ENCODE measurements around the gene NEGR1.

Gene NEGR1

GRCh38 chr1:71510725-71511124, 771.6 kb downstream of the NEGR1 start:
- TF ChIP-seq, protein P1, sequence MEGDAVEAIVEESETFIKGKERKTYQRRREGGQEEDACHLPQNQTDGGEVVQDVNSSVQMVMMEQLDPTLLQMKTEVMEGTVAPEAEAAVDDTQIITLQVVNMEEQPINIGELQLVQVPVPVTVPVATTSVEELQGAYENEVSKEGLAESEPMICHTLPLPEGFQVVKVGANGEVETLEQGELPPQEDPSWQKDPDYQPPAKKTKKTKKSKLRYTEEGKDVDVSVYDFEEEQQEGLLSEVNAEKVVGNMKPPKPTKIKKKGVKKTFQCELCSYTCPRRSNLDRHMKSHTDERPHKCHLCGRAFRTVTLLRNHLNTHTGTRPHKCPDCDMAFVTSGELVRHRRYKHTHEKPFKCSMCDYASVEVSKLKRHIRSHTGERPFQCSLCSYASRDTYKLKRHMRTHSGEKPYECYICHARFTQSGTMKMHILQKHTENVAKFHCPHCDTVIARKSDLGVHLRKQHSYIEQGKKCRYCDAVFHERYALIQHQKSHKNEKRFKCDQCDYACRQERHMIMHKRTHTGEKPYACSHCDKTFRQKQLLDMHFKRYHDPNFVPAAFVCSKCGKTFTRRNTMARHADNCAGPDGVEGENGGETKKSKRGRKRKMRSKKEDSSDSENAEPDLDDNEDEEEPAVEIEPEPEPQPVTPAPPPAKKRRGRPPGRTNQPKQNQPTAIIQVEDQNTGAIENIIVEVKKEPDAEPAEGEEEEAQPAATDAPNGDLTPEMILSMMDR (IDR thresholded peaks at IDR 0.05; ENCODE audit: low read depth, low read length), result no peak
- TF ChIP-seq EZH2phosphoT487 (IDR thresholded peaks at IDR 0.05; ENCODE audit: low read depth), result no peak
- H3K4me2 ChIP-seq (ENCODE audit: low read length), result no peak overlapping the region
- no peaks in the 10 kb centered on the region for H3K4me1 ChIP-seq (ENCODE audit: low read length)
- no peaks in the 10 kb centered on the region for H3K27me3 ChIP-seq (ENCODE audit: low read depth, low read length)
- H3K36me3 ChIP-seq (replicated peaks; ENCODE audit: low read depth, low read length), result no peaks in the 10 kb centered on the region
- no peak overlapping the region for H2AFZ ChIP-seq (ENCODE audit: low read depth, low read length)
- H3K9ac ChIP-seq (ENCODE audit: low read length), result no peak overlapping the region
- H3K9me3 ChIP-seq (ENCODE audit: insufficient read depth, low read length), result no peaks in the 10 kb centered on the region
- H3K27ac ChIP-seq (ENCODE audit: low read length), result no peak overlapping the region
- H4K20me1 ChIP-seq (ENCODE audit: insufficient read depth, low read length), result no peaks in the 10 kb centered on the region
- no peak overlapping the region for H3K4me3 ChIP-seq (ENCODE audit: low read length)
- H3K79me2 ChIP-seq (ENCODE audit: low read length), result no peaks in the 10 kb centered on the region

- Histone ChIP-seq H4K20me1 (ENCODE audit: insufficient read depth, low read length) (no peaks in the 10 kb centered on the region), H3K4me3 (ENCODE audit: low read length) (no peak overlapping the region), H3K4me1 (ENCODE audit: low read length) (no peaks in the 10 kb centered on the region), H3K9ac (ENCODE audit: low read length) (no peak overlapping the region), H3K27ac (ENCODE audit: low read length) (no peak overlapping the region), H3K27me3 (ENCODE audit: low read depth, low read length) (no peaks in the 10 kb centered on the region), H3K36me3 (replicated peaks; ENCODE audit: low read depth, low read length) (no peaks in the 10 kb centered on the region), H3K9me3 (ENCODE audit: insufficient read depth, low read length) (no peaks in the 10 kb centered on the region), H3K79me2 (ENCODE audit: low read length) (no peaks in the 10 kb centered on the region), H3K4me2 (ENCODE audit: low read length) (no peak overlapping the region), H2AFZ (ENCODE audit: low read depth, low read length) (no peak overlapping the region)
- TF ChIP-seq EZH2phosphoT487 (IDR thresholded peaks at IDR 0.05; ENCODE audit: low read depth), result no peak
- TF ChIP-seq, protein P1 (IDR thresholded peaks at IDR 0.05; ENCODE audit: low read depth, low read length), result no peak
Observed at GRCh38 chr1:71509051-71509595, 773.2 kb downstream of the NEGR1 start.

GRCh38 chr1:71502006-71502405, 780.3 kb downstream of the NEGR1 start:
- no peak overlapping the region for H3K27ac ChIP-seq (ENCODE audit: low read length)
- H3K9ac ChIP-seq (ENCODE audit: low read length), result no peak overlapping the region
- H2AFZ ChIP-seq (ENCODE audit: low read depth, low read length), result no peak overlapping the region
- no peaks in the 10 kb centered on the region for H3K4me1 ChIP-seq (ENCODE audit: low read length)
- no peak overlapping the region for H3K4me2 ChIP-seq (ENCODE audit: low read length)
- no peaks in the 10 kb centered on the region for H4K20me1 ChIP-seq (ENCODE audit: insufficient read depth, low read length)
- H3K9me3 ChIP-seq (ENCODE audit: insufficient read depth, low read length), result no peaks in the 10 kb centered on the region
- no peaks in the 10 kb centered on the region for H3K36me3 ChIP-seq (replicated peaks; ENCODE audit: low read depth, low read length)
- H3K79me2 ChIP-seq (ENCODE audit: low read length), result no peaks in the 10 kb centered on the region
- H3K27me3 ChIP-seq (ENCODE audit: low read depth, low read length), result no peaks in the 10 kb centered on the region
- TF ChIP-seq, protein P1 (IDR thresholded peaks at IDR 0.05; ENCODE audit: low read depth, low read length), result no peak
- no peak for TF ChIP-seq EZH2phosphoT487 (IDR thresholded peaks at IDR 0.05; ENCODE audit: low read depth)
- H3K4me3 ChIP-seq (ENCODE audit: low read length), result no peak overlapping the region

DNA sequence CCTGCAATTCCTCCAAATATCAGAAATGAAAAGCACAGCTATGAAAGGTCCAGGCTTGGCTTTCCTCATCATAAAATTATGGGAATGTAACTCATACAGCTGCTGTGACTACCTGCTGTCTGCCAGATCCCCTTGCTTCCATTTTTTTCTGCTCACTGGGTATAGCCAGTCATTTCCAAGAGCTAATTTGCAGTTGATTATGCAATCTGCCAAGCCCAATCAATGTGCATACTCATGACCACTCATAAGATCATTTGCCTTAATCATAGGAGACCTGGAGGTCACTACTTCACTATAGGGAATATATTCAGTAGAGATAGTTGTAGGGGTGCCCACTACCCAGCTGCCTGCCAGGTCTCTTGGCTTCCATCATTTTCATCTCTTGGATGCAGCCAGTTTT, 783.8 kb downstream of the NEGR1 start:
- H3K4me1 ChIP-seq (ENCODE audit: low read length), result no peaks in the 10 kb centered on the region
- H4K20me1 ChIP-seq (ENCODE audit: insufficient read depth, low read length), result no peaks in the 10 kb centered on the region
- H3K9me3 ChIP-seq (ENCODE audit: insufficient read depth, low read length), result no peaks in the 10 kb centered on the region
- TF ChIP-seq EZH2phosphoT487 (IDR thresholded peaks at IDR 0.05; ENCODE audit: low read depth), result no peak
- TF ChIP-seq, protein P1 (IDR thresholded peaks at IDR 0.05; ENCODE audit: low read depth, low read length), result no peak
- H3K36me3 ChIP-seq (replicated peaks; ENCODE audit: low read depth, low read length), result no peaks in the 10 kb centered on the region
- no peak overlapping the region for H2AFZ ChIP-seq (ENCODE audit: low read depth, low read length)
- no peaks in the 10 kb centered on the region for H3K27me3 ChIP-seq (ENCODE audit: low read depth, low read length)
- H3K9ac ChIP-seq (ENCODE audit: low read length), result no peak overlapping the region
- no peak overlapping the region for H3K4me3 ChIP-seq (ENCODE audit: low read length)
- H3K27ac ChIP-seq (ENCODE audit: low read length), result no peak overlapping the region
- no peaks in the 10 kb centered on the region for H3K79me2 ChIP-seq (ENCODE audit: low read length)
- no peak overlapping the region for H3K4me2 ChIP-seq (ENCODE audit: low read length)
